Stomach (tissue), 9 donors: ENCODE measurements around the gene MRPS6. TPM values are rescaled to one million over a fixed set of nuclear protein-coding genes. Genes with fewer than 3 reads are reported as not detected.

Experiments used
- DNase-seq, 2 donors: peaks; one replicate each; pipeline versions ENCODE4 v3.0.0 to v3.0.0-alpha.2; 2013 to 2019
- H3K27ac ChIP-seq, 5 donors: fragments of 200-600 bp in 4 of 5; sonication (generic) in 4 of 5; one replicate each; pipeline ENCODE4 v1.5.1; 2013 to 2019; ENCODE audit warnings: mild to moderate bottlenecking in 1 of 5, moderate library complexity in 1 of 5
- H3K27me3 ChIP-seq, 3 donors: fragments of 200-600 bp; sonication (generic); one replicate each; pipeline ENCODE4 v1.5.1; 2017 to 2019; ENCODE audit warnings: mixed run types in 1 of 3
- H3K36me3 ChIP-seq, 4 donors: fragments of 200-600 bp; sonication (generic); 1 replicate in 3 of 4; 2 replicates in 1 of 4; pipeline ENCODE4 v1.5.1; 2016 to 2019
- H3K4me1 ChIP-seq, 4 donors: fragments of 200-600 bp; sonication (generic); one replicate each; pipeline ENCODE4 v1.5.1; 2016 to 2019
- H3K4me3 ChIP-seq, 4 donors: fragments of 200-600 bp; sonication (generic) in 3 of 4; one replicate each; pipeline ENCODE4 v1.5.1; 2016 to 2019; ENCODE audit warnings: mild to moderate bottlenecking in 1 of 4
- H3K9me3 ChIP-seq, 4 donors: fragments of 200-600 bp; sonication (generic); one replicate each; pipeline ENCODE4 v1.5.1; 2016 to 2019
- CTCF ChIP-seq, 7 experiments: fragments of 450-650 bp in 4 of 7; fragments of 200-600 bp in 3 of 7; sonication (generic) in 3 of 7; IDR thresholded peaks; one replicate each; pipeline ENCODE4 v1.5.1; 2016 to 2019; ENCODE audit warnings: antibody characterized with exemption in 7 of 7, control low read depth in 2 of 7, mild to moderate bottlenecking in 1 of 7
- EP300 ChIP-seq: sonication (generic); formaldehyde crosslinking; IDR thresholded peaks from one replicate; pipeline ENCODE4 v1.6.1; 2017; ENCODE audit warnings: antibody characterized with exemption
- POLR2A ChIP-seq, 4 donors: fragments of 450-650 bp; IDR thresholded peaks; one replicate each; pipeline ENCODE4 v1.6.1; 2016; ENCODE audit warnings: antibody characterized with exemption in 4 of 4, control low read depth in 2 of 4, mild to moderate bottlenecking in 1 of 4, moderate library complexity in 1 of 4
- POLR2AphosphoS5 ChIP-seq, 3 donors: sonication (generic); formaldehyde crosslinking; IDR thresholded peaks; one replicate each; pipeline ENCODE4 v1.6.1; 2016; ENCODE audit warnings: antibody characterized with exemption in 3 of 3
- WGBS, 5 donors: extraction: QIAGEN DNeasy Blood & Tissue Kit in 3 of 5; methylation state at CpG; one replicate each; pipeline versions ENCODE4 v1.1.5 to v1.1.7; 2013 to 2018; 5-methylcytosine and 5-hydroxymethylcytosine counted together
- intact Hi-C: fragments of 100-400 bp; cut with DNase I; formaldehyde crosslinking; loops from one replicate; pipeline ENCODE4 v1.15.1; 2023; ENCODE audit warnings: low total_unique reads
- polyA plus RNA-seq, 3 donors: library from polyadenylated mRNA; stranded (reverse); fragments of 200-250 nt; gene quantifications; one replicate each; pipeline ENCODE4 v1.2.3, GENCODE V29; 2013
- total RNA-seq, 5 donors: library from RNA; depleted of rRNA; stranded (reverse); fragments of >200 nt; gene quantifications; one replicate each; pipeline versions ENCODE4 v1.1.0 to v1.2.3, GENCODE V29; 2014 to 2016
- donor health status: healthy with polysubstance abuse.
- donor health status: Bipolar disorder and iron deficiency.
- donor health status: healthy.

MRPS6 gene
- total and polyA plus RNA-seq, 8 donors = 21.3 to 219 (median 51.3) TPM

- peaks cover 0 to 15% (median 9%) of the 10 kb centered on the region in 4 donors for H3K36me3 ChIP-seq
- intact Hi-C loops = no loop called here
- H3K9me3 ChIP-seq = no peaks in the 10 kb centered on the region
- H3K4me1 ChIP-seq = peaks cover 29 to 68% (median 48%) of the 10 kb centered on the region in 4 donors
- TF ChIP-seq POLR2AphosphoS5 (IDR thresholded peaks at IDR 0.05) (no peak), CTCF (IDR thresholded peaks at IDR 0.05) (no peak), POLR2A (IDR thresholded peaks at IDR 0.05) (no peak), EP300 (no peak)
- H3K27me3 ChIP-seq = no peaks in the 10 kb centered on the region
- DNase-seq = no peak
- H3K27ac ChIP-seq = peak overlapping the region in 4 of 5 donors; percentile 3 to 84 (median 51)
- 84 to 95% (median 94%) methylated on average over 13 of the region's 13 CpGs for WGBS, 5 donors
- H3K4me3 ChIP-seq = no peak overlapping the region
Observed at GRCh38 chr21:34132202-34132601, 58.8 kb downstream of the MRPS6 start.

GRCh38 chr21:34132926-34133325, 59.5 kb downstream of the MRPS6 start:
- Histone ChIP-seq H3K36me3 (peaks cover 0 to 11% (median 7%) of the 10 kb centered on the region in 4 donors), H3K27ac (peak overlapping the region in 3 of 5 donors; percentile 21 to 84 (median 81)), H3K9me3 (no peaks in the 10 kb centered on the region), H3K27me3 (no peaks in the 10 kb centered on the region), H3K4me1 (peaks cover 29 to 62% (median 44%) of the 10 kb centered on the region in 4 donors), H3K4me3 (no peak overlapping the region)
- DNase-seq = no peak
- intact Hi-C loops = no loop called here
- no peak for TF ChIP-seq CTCF (IDR thresholded peaks at IDR 0.05)
- TF ChIP-seq POLR2AphosphoS5 (IDR thresholded peaks at IDR 0.05) = no peak
- TF ChIP-seq POLR2A (IDR thresholded peaks at IDR 0.05) = no peak
- TF ChIP-seq EP300 = no peak
- WGBS, 5 donors = 73 to 84% (median 80%) methylated on average over 4 of the region's 4 CpGs

DNA sequence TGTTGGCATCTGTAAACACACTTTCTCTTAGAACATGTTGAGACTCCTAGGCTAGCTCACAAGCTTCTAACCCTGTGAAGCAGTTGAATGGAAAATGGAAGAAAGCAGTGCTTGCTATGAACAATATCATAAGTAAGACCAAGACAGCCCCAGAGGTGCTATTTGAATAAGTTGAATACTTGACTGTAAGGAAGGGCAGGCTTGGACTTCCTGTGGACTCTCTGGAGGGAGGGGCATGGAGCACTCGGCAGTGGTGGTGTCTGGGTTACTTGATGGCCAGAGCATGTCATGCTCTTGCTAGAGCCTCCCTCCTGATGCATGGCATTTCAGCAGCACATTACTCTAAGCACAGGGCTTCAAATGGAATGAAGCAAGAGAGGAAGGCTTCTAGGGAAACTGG, 60.0 kb downstream of the MRPS6 start:
- no peak for DNase-seq
- H3K27me3 ChIP-seq = no peaks in the 10 kb centered on the region
- TF ChIP-seq EP300 = no peak
- TF ChIP-seq POLR2AphosphoS5 (IDR thresholded peaks at IDR 0.05) = no peak
- TF ChIP-seq POLR2A (IDR thresholded peaks at IDR 0.05) = no peak
- TF ChIP-seq CTCF (IDR thresholded peaks at IDR 0.05) = no peak
- intact Hi-C loops = no loop called here
- WGBS, 5 donors = 53 to 100% (median 73%) methylated on average over 1 of the region's 1 CpG
- peak overlapping the region in 2 of 5 donors; percentile 81 to 84 for H3K27ac ChIP-seq
- peaks cover 26 to 57% (median 40%) of the 10 kb centered on the region in 4 donors for H3K4me1 ChIP-seq
- peaks cover 0 to 11% (median 7%) of the 10 kb centered on the region in 4 donors for H3K36me3 ChIP-seq
- H3K4me3 ChIP-seq = no peak overlapping the region
- no peaks in the 10 kb centered on the region for H3K9me3 ChIP-seq

DNA sequence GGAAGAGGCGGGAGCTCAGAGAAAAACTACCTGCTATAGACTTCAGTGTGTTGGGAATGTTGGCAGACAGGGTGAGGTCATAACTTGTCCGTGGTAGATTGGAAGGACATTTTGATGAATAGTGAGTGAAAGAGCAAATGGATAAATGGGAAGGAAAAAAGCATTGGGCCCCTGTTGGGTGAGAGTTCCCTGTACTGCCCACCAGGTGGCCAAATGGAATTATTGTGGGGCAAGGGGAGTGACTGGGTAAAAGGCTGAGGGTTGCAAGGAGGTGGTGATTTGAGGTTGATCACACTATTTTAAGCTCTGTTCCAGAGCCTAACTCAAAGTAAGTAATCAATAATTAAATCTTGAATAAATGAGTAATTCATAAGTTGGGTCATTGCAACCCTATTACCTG, 60.4 kb downstream of the MRPS6 start:
- intact Hi-C loops = no loop called here
- no peaks in the 10 kb centered on the region for H3K9me3 ChIP-seq
- no peak overlapping the region for H3K4me3 ChIP-seq
- peaks cover 0 to 11% (median 7%) of the 10 kb centered on the region in 4 donors for H3K36me3 ChIP-seq
- H3K27me3 ChIP-seq = no peaks in the 10 kb centered on the region
- H3K27ac ChIP-seq = peak overlapping the region in 2 of 5 donors; percentile 81 to 84
- peaks cover 22 to 53% (median 36%) of the 10 kb centered on the region in 4 donors for H3K4me1 ChIP-seq
- no peak for DNase-seq
- 79 to 88% (median 82%) methylated on average over 2 of the region's 2 CpGs for WGBS, 5 donors
- peak in 1 of 7 experiments; percentile 8 for TF ChIP-seq CTCF (IDR thresholded peaks at IDR 0.05)
- TF ChIP-seq POLR2A (IDR thresholded peaks at IDR 0.05) = no peak
